Fibroblast of lung (primary cell): ENCODE measurements around the gene MAT2A.

Source experiments
- CTCF ChIP-seq, 2 donors: IDR thresholded peaks in 1 of 2; conservative IDR thresholded peaks in 1 of 2; 1 replicate in 1 of 2; 2 replicates in 1 of 2; pipeline ENCODE4 v1.5.1; 2011 to 2012; ENCODE audit warnings: low read length in 2 of 2, control low read depth in 1 of 2, inconsistent platforms in 1 of 2, low read depth in 1 of 2, mild to moderate bottlenecking in 1 of 2
- EZH2 ChIP-seq: IDR thresholded peaks from 2 replicates; pipeline ENCODE4 v1.5.1; 2012; ENCODE audit warnings: low read length, control low read depth, mild to moderate bottlenecking; ENCODE audit errors: missing control alignments

DNA sequence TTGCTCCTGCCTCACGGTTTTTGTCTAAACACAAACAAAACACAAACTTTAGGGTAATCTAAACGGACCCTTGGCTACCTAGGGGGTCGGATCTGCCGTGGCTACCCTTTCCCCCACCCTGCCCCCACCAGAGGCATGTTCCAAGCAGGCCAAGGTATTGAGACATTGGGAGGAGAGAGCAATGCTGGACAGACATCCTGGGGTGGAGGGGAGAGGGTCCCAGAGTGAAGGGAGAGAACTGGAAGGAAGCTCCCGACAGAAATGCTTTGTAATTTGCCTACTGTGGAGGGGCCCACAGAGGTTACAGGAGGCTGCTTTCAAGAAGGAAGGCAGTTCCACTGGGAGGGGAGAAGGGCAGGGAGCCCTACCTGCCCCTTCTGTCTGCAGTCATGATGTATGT is 13.9 kb upstream of the MAT2A start:
- no peak for TF ChIP-seq CTCF (conservative IDR thresholded peaks at IDR 0.05 in 1 of 2, IDR thresholded peaks at IDR 0.05 in 1 of 2; ENCODE audit: low read depth in 1 of 2, low read length in 2 of 2)
- no peak for TF ChIP-seq EZH2
